Measurements from ENCODE around the gene ASB2.

DNA sequence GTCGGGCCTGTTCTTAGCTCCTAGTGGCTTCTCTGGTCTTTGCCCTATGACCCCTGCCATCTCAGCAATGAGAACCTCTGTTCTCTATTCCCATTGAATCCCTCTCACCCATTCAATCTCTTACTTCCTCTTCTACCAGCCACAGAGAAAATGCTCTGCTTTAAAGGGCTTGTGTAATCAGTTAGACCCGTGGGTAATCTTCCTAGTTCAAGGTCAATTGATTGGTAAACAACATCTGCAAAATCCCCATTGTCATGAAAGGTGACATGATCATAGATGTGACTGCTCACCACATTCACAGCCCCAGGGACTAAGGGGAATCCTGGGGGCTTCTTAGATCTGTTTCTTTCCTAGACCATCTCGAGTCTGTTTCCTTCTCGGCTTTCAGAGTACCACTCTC, 13.6 kb upstream of the ASB2 start:
- TF ChIP-seq, protein P1, sequence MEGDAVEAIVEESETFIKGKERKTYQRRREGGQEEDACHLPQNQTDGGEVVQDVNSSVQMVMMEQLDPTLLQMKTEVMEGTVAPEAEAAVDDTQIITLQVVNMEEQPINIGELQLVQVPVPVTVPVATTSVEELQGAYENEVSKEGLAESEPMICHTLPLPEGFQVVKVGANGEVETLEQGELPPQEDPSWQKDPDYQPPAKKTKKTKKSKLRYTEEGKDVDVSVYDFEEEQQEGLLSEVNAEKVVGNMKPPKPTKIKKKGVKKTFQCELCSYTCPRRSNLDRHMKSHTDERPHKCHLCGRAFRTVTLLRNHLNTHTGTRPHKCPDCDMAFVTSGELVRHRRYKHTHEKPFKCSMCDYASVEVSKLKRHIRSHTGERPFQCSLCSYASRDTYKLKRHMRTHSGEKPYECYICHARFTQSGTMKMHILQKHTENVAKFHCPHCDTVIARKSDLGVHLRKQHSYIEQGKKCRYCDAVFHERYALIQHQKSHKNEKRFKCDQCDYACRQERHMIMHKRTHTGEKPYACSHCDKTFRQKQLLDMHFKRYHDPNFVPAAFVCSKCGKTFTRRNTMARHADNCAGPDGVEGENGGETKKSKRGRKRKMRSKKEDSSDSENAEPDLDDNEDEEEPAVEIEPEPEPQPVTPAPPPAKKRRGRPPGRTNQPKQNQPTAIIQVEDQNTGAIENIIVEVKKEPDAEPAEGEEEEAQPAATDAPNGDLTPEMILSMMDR (IDR thresholded peaks at IDR 0.05; ENCODE audit: low read depth, low read length): no peak
- TF ChIP-seq EZH2phosphoT487 (IDR thresholded peaks at IDR 0.05; ENCODE audit: low read depth): no peak
